Measurements from ENCODE around the gene KCNQ1.

KCNQ1 gene

DNA sequence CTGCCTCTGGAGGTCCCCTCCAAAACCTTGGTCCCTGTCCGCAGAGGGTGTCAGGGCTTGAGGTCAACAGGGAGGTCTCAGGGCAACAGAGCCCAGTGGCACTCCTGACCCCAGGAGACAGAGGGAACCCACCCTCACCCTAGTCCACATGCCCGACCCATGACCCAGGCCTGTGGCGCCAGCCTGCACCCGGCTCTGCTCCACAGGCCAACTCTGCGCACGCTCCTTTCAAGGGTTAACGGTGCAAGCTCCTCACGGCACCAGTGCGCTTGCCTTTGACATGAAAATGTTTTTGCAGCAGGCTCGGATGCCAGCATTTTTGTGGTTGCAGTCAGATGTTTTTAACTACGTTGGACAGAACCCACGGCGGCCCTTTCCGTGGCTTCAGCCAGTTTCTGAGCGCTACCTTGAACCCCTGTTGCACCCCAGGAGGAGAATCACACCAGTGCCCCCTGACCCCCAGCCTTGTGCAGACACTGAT is 372.2 kb downstream of the KCNQ1 start:
- ATAC-seq (ENCODE audit: low read depth) (no peak), DNase-seq (ENCODE audit: low spot score) (no peak)

DNA sequence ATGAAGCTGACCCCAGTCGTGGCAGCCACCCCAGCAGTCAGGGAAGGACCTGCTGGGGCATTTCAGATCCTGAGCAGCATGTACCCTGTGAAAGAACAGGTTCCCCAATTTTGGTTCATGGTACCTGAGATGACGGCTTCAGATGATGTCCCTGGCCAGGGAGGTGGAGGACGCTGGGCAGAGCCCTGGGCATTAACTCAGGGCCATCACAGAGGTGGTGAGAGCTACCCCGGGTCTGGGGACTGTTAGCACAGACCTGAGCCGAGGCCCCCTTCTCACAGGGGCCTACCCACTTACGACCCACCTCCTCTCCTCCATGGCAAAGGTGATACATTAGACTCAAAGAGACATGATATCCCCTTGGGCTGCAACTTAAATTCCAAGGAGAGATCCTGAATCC is 372.6 kb downstream of the KCNQ1 start:
- Histone ChIP-seq H3K9me3 (ENCODE audit: severe bottlenecking) (no peaks in the 10 kb centered on the region), H3K4me3 (ENCODE audit: severe bottlenecking) (no peak overlapping the region), H3K4me1 (ENCODE audit: insufficient read depth, poor library complexity, severe bottlenecking) (no peaks in the 10 kb centered on the region), H3K36me3 (ENCODE audit: low read depth) (no peaks in the 10 kb centered on the region), H3K27ac (ENCODE audit: poor library complexity, severe bottlenecking) (no peak overlapping the region), H3K27me3 (ENCODE audit: insufficient read depth, poor library complexity, severe bottlenecking) (no peaks in the 10 kb centered on the region)
- DNase-seq (ENCODE audit: low spot score), result no peak
- no peak for ATAC-seq (ENCODE audit: low read depth)
- TF ChIP-seq, protein P1, sequence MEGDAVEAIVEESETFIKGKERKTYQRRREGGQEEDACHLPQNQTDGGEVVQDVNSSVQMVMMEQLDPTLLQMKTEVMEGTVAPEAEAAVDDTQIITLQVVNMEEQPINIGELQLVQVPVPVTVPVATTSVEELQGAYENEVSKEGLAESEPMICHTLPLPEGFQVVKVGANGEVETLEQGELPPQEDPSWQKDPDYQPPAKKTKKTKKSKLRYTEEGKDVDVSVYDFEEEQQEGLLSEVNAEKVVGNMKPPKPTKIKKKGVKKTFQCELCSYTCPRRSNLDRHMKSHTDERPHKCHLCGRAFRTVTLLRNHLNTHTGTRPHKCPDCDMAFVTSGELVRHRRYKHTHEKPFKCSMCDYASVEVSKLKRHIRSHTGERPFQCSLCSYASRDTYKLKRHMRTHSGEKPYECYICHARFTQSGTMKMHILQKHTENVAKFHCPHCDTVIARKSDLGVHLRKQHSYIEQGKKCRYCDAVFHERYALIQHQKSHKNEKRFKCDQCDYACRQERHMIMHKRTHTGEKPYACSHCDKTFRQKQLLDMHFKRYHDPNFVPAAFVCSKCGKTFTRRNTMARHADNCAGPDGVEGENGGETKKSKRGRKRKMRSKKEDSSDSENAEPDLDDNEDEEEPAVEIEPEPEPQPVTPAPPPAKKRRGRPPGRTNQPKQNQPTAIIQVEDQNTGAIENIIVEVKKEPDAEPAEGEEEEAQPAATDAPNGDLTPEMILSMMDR (IDR thresholded peaks at IDR 0.05; ENCODE audit: poor library complexity, severe bottlenecking), result no peak

More for the DNA sequence above, 372.2 kb downstream of the KCNQ1 start:
- Histone ChIP-seq H3K27ac (ENCODE audit: poor library complexity, severe bottlenecking) (no peak overlapping the region), H3K36me3 (ENCODE audit: low read depth) (no peaks in the 10 kb centered on the region), H3K27me3 (ENCODE audit: insufficient read depth, poor library complexity, severe bottlenecking) (no peaks in the 10 kb centered on the region), H3K4me1 (ENCODE audit: insufficient read depth, poor library complexity, severe bottlenecking) (no peaks in the 10 kb centered on the region), H3K9me3 (ENCODE audit: severe bottlenecking) (no peaks in the 10 kb centered on the region), H3K4me3 (ENCODE audit: severe bottlenecking) (no peak overlapping the region)
- TF ChIP-seq, protein P1 (IDR thresholded peaks at IDR 0.05; ENCODE audit: poor library complexity, severe bottlenecking), result no peak

DNA sequence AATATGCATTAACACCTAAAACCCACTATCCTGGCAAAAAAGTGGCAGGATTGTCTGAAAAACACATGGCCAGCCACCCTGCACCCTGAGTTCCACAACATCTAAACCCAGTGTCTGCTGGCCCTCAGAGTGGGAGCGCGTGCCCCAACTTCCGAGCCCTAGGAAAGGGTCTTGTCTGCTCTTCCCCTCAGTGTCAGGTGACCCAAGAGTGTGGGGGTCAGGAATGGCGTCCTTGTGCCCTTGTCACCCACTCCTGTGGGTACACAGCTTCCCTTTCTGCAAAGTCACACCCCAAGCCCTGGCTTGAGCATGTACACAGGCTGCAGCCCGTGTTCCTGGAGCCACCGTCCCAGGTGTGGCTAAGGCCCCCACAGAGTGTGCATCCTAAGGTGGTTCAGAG is 373.2 kb downstream of the KCNQ1 start:
- no peaks in the 10 kb centered on the region for H3K9me3 ChIP-seq (ENCODE audit: severe bottlenecking)
- H3K4me3 ChIP-seq (ENCODE audit: severe bottlenecking), result no peak overlapping the region
- ATAC-seq (ENCODE audit: low read depth) (no peak), DNase-seq (ENCODE audit: low spot score) (no peak)
- H3K27me3 ChIP-seq (ENCODE audit: insufficient read depth, poor library complexity, severe bottlenecking), result no peaks in the 10 kb centered on the region
- TF ChIP-seq, protein P1 (IDR thresholded peaks at IDR 0.05; ENCODE audit: poor library complexity, severe bottlenecking), result no peak
- no peak overlapping the region for H3K27ac ChIP-seq (ENCODE audit: poor library complexity, severe bottlenecking)
- no peaks in the 10 kb centered on the region for H3K4me1 ChIP-seq (ENCODE audit: insufficient read depth, poor library complexity, severe bottlenecking)
- H3K36me3 ChIP-seq (ENCODE audit: low read depth), result no peaks in the 10 kb centered on the region

DNA sequence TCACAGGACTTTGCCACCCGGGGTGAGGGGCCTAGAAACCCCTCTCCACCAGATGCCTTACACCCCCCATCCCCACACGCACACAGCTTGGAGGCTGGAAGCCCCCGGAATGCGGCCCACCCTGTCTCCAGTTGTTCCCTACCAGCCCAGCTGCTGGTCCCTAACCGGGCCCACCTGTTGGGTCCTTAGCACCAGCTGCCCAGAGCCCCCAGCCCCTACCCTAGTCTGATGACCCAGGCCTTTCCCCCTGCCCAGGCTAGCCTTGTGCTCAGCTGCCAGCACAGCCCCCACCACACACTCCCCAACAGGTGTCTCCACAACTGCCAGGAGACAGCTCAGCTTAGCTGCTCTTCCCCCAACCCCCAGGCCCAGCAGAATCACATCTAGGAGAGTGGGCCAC is 373.7 kb downstream of the KCNQ1 start:
- Histone ChIP-seq H3K27ac (ENCODE audit: poor library complexity, severe bottlenecking) (no peak overlapping the region), H3K9me3 (ENCODE audit: severe bottlenecking) (peaks cover 3% of the 10 kb centered on the region), H3K36me3 (ENCODE audit: low read depth) (no peaks in the 10 kb centered on the region), H3K4me3 (ENCODE audit: severe bottlenecking) (no peak overlapping the region), H3K27me3 (ENCODE audit: insufficient read depth, poor library complexity, severe bottlenecking) (no peaks in the 10 kb centered on the region), H3K4me1 (ENCODE audit: insufficient read depth, poor library complexity, severe bottlenecking) (no peaks in the 10 kb centered on the region)
- ATAC-seq (ENCODE audit: low read depth), result no peak
- no peak for DNase-seq (ENCODE audit: low spot score)
- TF ChIP-seq, protein P1 (IDR thresholded peaks at IDR 0.05; ENCODE audit: poor library complexity, severe bottlenecking), result no peak

DNA sequence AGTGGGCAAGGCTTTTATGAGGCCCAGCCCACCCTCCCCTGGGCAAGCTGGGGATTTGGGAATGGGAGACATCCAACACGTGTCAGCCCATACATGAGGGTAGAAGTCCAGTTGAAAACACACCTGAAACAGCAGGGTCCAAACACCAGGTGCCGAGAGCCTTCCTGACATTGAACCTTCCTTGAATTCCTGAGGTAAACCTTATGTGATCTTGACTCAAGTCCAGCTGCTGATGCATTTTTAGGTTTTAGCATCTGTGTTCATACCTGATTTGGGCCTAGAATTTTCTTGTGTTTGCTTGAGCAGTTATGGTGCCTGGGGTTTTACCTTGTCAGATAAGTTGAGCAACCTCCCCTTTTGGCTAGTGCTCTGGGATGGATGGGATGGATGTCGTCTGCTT is 374.5 kb downstream of the KCNQ1 start:
- H3K9me3 ChIP-seq (ENCODE audit: severe bottlenecking), result peaks cover 3% of the 10 kb centered on the region
- H3K4me3 ChIP-seq (ENCODE audit: severe bottlenecking), result no peak overlapping the region
- DNase-seq (ENCODE audit: low spot score), result no peak
- no peaks in the 10 kb centered on the region for H3K36me3 ChIP-seq (ENCODE audit: low read depth)
- TF ChIP-seq, protein P1 (IDR thresholded peaks at IDR 0.05; ENCODE audit: poor library complexity, severe bottlenecking), result no peak
- no peaks in the 10 kb centered on the region for H3K4me1 ChIP-seq (ENCODE audit: insufficient read depth, poor library complexity, severe bottlenecking)
- H3K27me3 ChIP-seq (ENCODE audit: insufficient read depth, poor library complexity, severe bottlenecking), result no peaks in the 10 kb centered on the region
- no peak for ATAC-seq (ENCODE audit: low read depth)
- H3K27ac ChIP-seq (ENCODE audit: poor library complexity, severe bottlenecking), result no peak overlapping the region
